Heart right ventricle (tissue), 16 donors: ENCODE data around the gene BNIP3. TPM values are rescaled to one million over a fixed set of nuclear protein-coding genes. Genes with fewer than 3 reads are reported as not detected.
"Not testable (repeated sequence)": the region's sequence is repeated elsewhere in the genome, so short reads cannot be mapped to it uniquely, and the experiment has no call there.

Experiments used
- ATAC-seq, 8 donors: fragments of 200-7000 bp; cut with Tn5 transposase; one replicate each; pipeline ENCODE4 v1.9.1; 2020; ENCODE audit warnings: mild to moderate bottlenecking in 8 of 8, moderate library complexity in 8 of 8, moderate number of reproducible peaks in 1 of 8
- DNase-seq, 2 donors: peaks; one replicate each; pipeline ENCODE4 v3.0.0-alpha.2; 2020
- H3K27ac ChIP-seq, 10 donors: fragments of 200-600 bp; sonication (generic) in 2 of 10; one replicate each; pipeline versions ENCODE4 v1.5.0 to v1.8.0; 2020 to 2022; ENCODE audit warnings: mild to moderate bottlenecking in 3 of 10
- H3K27me3 ChIP-seq, 7 donors: fragments of 200-600 bp; one replicate each; pipeline ENCODE4 v1.8.0; 2021 to 2022; ENCODE audit warnings: mild to moderate bottlenecking in 2 of 7
- H3K36me3 ChIP-seq, 9 donors: fragments of 200-600 bp; sonication (generic) in 1 of 9; one replicate each; pipeline versions ENCODE4 v1.5.0 to v1.8.0; 2020 to 2022; ENCODE audit warnings: mild to moderate bottlenecking in 2 of 9
- H3K4me1 ChIP-seq, 9 donors: fragments of 200-600 bp; sonication (generic) in 1 of 9; one replicate each; pipeline versions ENCODE4 v1.5.0 to v1.8.0; 2020 to 2022; ENCODE audit warnings: mild to moderate bottlenecking in 4 of 9
- H3K4me3 ChIP-seq, 10 donors: fragments of 200-600 bp; sonication (generic) in 2 of 10; one replicate each; pipeline versions ENCODE4 v1.5.0 to v1.8.0; 2020 to 2022; ENCODE audit warnings: mild to moderate bottlenecking in 7 of 10, moderate library complexity in 2 of 10
- H3K9me3 ChIP-seq, 11 donors: fragments of 200-600 bp in 10 of 11; sonication (generic) in 2 of 11; one replicate each; pipeline versions ENCODE4 v1.5.0 to v1.8.0; 2013 to 2022; ENCODE audit warnings: mild to moderate bottlenecking in 2 of 11, control low read depth in 1 of 11, moderate library complexity in 1 of 11
- CTCF ChIP-seq, 9 donors: fragments of 200-600 bp; sonication (generic) in 2 of 9; IDR thresholded peaks; one replicate each; pipeline versions ENCODE4 v1.5.0 to v1.8.0; 2021 to 2022; ENCODE audit warnings: antibody characterized with exemption in 9 of 9, mild to moderate bottlenecking in 5 of 9, moderate library complexity in 1 of 9
- WGBS, 2 donors: extraction: QIAGEN DNeasy Blood & Tissue Kit; methylation state at CpG; one replicate each; pipeline ENCODE4 v1.1.7; 2013; ENCODE audit warnings: inconsistent platforms in 1 of 2; 5-methylcytosine and 5-hydroxymethylcytosine counted together
- intact Hi-C, 10 donors: fragments of 100-400 bp; cut with DNase I; formaldehyde crosslinking; loops; one replicate each; pipeline versions ENCODE4 v1.11.1 to v1.14.2; 2022
- polyA plus RNA-seq, 2 donors: library from polyadenylated mRNA; stranded (reverse); fragments of 200-250 nt; gene quantifications; one replicate each; pipeline ENCODE4 v1.2.3, GENCODE V29; 2013
- total RNA-seq, 10 donors: library from RNA; stranded (reverse); fragmentation: NEBNext Ultra II Directional in 3 of 10; extraction: Animal tissue kit (Norgen Biotek cat#: 25700) in 3 of 10; gene quantifications; one replicate each; pipeline versions ENCODE4 v1.2.1 to v1.2.4, GENCODE V29; 2021 to 2023
- donor health status: Arrhythmogenic right ventricular cardiomyopathy.
- donor health status: ischemic (EF 13 %, LVEDD 7.1; RV severe dilation, severe dysfunction).
- donor health status: healthy with polysubstance abuse.
- donor health status: DM: no; HTN: yes; CAD: no.
- donor health status: DM: no; HTN: no; CAD: no.
- donor health status: ischemic (EF 25% LVEDD 6.9; RV normal size, moderate dysfunction).
- donor health status: ischemic (EF 25% LVEDD 5.7; RV mildly dilated, moderate dysfunction).
- donor health status: healthy.
- donor health status: DM: yes; HTN: yes; CAD: no.
- donor health status: Ischemic cardiomyopathy.
- donor health status: ischemic (EF 35%, LVEDD 5.7; RV mildly dilated, moderate dysfunction).
- donor health status: nonischemic (EF 11% LVEDD 7.7; RV severe dilation, severe dysfunction).
- donor health status: DM: yes; HTN: yes; CAD: no.
- donor health status: PGD.
- donor health status: ischemic (EF 29% LVEDD 5.4; RV normal size, mild dysfunction).
- donor health status: nonischemic (EF 23%, LVEDD 6.1; RV moderate dilation, normal function).

The BNIP3 gene
- total and polyA plus RNA-seq, 12 donors: 34.6 to 211 (median 148) TPM

DNA sequence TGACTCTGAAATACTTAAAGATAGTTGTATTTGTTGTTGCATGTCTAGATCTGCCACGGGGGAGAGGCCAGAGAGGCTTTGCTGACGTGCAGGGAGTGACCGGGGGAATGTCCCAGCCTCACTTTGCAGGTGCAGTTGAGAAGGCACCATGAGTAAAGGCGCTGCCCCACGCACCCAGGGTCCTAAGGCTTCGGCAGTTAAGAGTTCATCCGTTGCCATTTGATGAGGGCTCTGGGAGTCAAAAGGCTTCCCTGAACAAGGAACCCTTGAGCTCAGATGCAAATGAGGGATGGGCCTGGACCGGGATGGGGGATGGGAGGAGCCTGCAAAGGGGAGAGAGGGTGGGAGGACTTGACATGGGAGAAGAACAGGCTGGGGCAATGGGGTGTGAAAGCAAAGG lies 60.5 kb downstream of the BNIP3 start:
- no peaks in the 10 kb centered on the region for H3K36me3 ChIP-seq
- no peaks in the 10 kb centered on the region for H3K27me3 ChIP-seq
- peaks cover 0 to 32% (median 21%) of the 10 kb centered on the region in 9 donors for H3K4me1 ChIP-seq
- no peak overlapping the region for H3K27ac ChIP-seq
- 71 to 73% methylated on average over 8 of the region's 8 CpGs for WGBS, 2 donors
- peaks cover 0 to 20% (median 8%) of the 10 kb centered on the region in 11 donors for H3K9me3 ChIP-seq
- DNase-seq: no peak
- H3K4me3 ChIP-seq: no peak overlapping the region
- ATAC-seq: peak in 3 of 8 donors; percentile 13 to 33 (median 24)
- no peak for TF ChIP-seq CTCF (IDR thresholded peaks at IDR 0.05)
- intact Hi-C loops: no loop called here

GRCh38 chr10:131920693-131921092 lies 61.0 kb downstream of the BNIP3 start:
- ATAC-seq: no peak
- intact Hi-C loops: no loop called here
- Histone ChIP-seq H3K4me3 (no peak overlapping the region), H3K9me3 (peaks cover 0 to 17% (median 6%) of the 10 kb centered on the region in 11 donors), H3K27ac (no peak overlapping the region), H3K36me3 (no peaks in the 10 kb centered on the region), H3K27me3 (no peaks in the 10 kb centered on the region), H3K4me1 (peaks cover 0 to 33% (median 24%) of the 10 kb centered on the region in 9 donors)
- 82 to 92% methylated on average over 5 of the region's 5 CpGs for WGBS, 2 donors
- no peak for DNase-seq
- TF ChIP-seq CTCF (IDR thresholded peaks at IDR 0.05): no peak

DNA sequence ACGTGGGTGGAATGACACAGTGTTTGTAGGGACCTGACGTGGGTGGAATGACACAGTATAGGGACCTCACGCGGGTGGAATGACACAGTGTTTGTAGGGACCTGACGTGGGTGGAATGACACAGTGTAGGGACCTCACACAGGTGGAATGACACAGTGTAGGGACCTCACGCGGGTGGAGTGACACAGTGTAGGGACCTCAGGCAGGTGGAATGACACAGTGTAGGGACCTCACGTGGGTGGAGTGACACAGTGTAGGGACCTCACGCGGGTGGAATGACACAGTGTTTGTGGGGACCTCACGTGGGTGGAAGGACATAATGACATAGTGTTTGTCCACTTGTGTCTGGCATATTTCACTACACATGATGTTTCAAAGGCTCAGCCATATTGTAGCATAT lies 61.6 kb downstream of the BNIP3 start:
- WGBS, 2 donors: 91 to 94% methylated on average over 11 of the region's 11 CpGs
- Histone ChIP-seq H3K27ac (no peak overlapping the region), H3K4me3 (no peak overlapping the region), H3K36me3 (no peaks in the 10 kb centered on the region), H3K27me3 (no peaks in the 10 kb centered on the region), H3K9me3 (peaks cover 0 to 12% (median under 1%) of the 10 kb centered on the region in 11 donors), H3K4me1 (peaks cover 0 to 39% (median 25%) of the 10 kb centered on the region in 9 donors)
- no peak for DNase-seq
- TF ChIP-seq CTCF (IDR thresholded peaks at IDR 0.05): no peak
- ATAC-seq: no peak
- intact Hi-C loops: no loop called here

- peaks cover 0 to 45% (median 20%) of the 10 kb centered on the region in 9 donors for H3K4me1 ChIP-seq
- H3K9me3 ChIP-seq, DNase-seq, H3K27ac ChIP-seq, ATAC-seq, intact Hi-C loops, H3K27me3 ChIP-seq, H3K4me3 ChIP-seq, H3K36me3 ChIP-seq: not testable (repeated sequence)
- WGBS, 2 donors: 96 to 99% methylated on average over 14 of the region's 14 CpGs
Observed at GRCh38 chr10:131919461-131919860, 62.3 kb downstream of the BNIP3 start.

Other genes with a start within 250 kb of the BNIP3 start
- 10 to 100 TPM; 26.8 to 46.5 (median 35.1) TPM for gene PPP2R2D, start 80.9 kb downstream of the BNIP3 start, total RNA-seq
- gene PPP2R2D, start 80.9 kb downstream of the BNIP3 start, polyA plus RNA-seq: 10 to 100 TPM; 32.5 to 45.9 TPM
- 1 to 10 TPM; 1.0 to 2.5 (median 1.8) TPM for gene JAKMIP3, start 84.0 kb upstream of the BNIP3 start, total RNA-seq
- gene JAKMIP3, start 84.0 kb upstream of the BNIP3 start, polyA plus RNA-seq: 1 to 10 TPM in 1 of 2 donors, under 1 TPM in 1; 0.04 to 2.7 TPM
- gene DPYSL4, start 205.0 kb upstream of the BNIP3 start, total RNA-seq: 10 to 100 TPM in 9 of 10 donors, 1 to 10 TPM in 1; 9.4 to 78.9 (median 32.6) TPM
- 10 to 100 TPM in 1 of 2 donors, 1 to 10 TPM in 1; 2.4 to 19.2 TPM for gene DPYSL4, start 205.0 kb upstream of the BNIP3 start, polyA plus RNA-seq